Measurements from ENCODE around the gene CHMP6. TPM values are rescaled to one million over a fixed set of nuclear protein-coding genes. Genes with fewer than 3 reads are reported as not detected.
A peak's percentile ranks its signal among the peaks of the same experiment; 100 is the strongest.

The CHMP6 gene
- total RNA-seq, 4 donors from 2014 or later: 13.5 to 23.2 (median 16.8) TPM

DNA sequence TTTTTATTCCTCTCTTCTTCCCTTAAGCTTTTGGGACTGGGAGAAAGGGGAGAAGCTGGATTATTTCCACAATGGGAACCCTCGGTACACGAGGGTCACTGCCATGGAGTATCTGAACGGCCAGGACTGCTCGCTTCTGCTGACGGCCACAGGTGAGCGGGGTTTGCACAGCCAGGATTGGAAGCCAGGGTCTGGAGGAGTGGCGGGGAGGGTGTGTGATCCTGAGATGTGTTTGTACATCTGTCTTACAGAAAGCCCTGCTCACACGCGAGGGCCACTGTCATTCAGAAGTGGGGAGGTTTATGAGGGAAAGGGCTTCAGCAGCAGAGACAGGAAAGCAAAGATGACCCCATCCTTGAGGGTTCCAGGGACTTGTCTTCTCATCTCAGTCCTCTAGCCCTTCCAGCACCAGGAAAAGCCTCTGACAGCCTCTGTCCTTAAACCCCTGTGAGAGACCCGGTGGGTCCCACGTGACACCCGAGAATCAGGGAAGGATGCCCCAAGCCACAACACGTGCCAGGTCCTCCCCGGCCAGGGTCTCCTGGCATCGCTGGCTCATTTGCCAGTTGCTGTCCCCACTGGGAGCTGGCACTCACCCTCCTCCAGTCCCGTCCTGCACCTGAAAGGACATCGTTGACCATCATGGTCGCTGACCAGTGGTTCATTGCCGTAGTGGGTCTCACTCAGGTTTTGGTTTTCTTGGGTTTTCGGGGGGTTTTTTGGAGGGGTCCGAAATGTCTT lies 44.3 kb upstream of the CHMP6 start:
- no peak for DNase-seq (ENCODE audit: low spot score)
- TF ChIP-seq, protein P1, sequence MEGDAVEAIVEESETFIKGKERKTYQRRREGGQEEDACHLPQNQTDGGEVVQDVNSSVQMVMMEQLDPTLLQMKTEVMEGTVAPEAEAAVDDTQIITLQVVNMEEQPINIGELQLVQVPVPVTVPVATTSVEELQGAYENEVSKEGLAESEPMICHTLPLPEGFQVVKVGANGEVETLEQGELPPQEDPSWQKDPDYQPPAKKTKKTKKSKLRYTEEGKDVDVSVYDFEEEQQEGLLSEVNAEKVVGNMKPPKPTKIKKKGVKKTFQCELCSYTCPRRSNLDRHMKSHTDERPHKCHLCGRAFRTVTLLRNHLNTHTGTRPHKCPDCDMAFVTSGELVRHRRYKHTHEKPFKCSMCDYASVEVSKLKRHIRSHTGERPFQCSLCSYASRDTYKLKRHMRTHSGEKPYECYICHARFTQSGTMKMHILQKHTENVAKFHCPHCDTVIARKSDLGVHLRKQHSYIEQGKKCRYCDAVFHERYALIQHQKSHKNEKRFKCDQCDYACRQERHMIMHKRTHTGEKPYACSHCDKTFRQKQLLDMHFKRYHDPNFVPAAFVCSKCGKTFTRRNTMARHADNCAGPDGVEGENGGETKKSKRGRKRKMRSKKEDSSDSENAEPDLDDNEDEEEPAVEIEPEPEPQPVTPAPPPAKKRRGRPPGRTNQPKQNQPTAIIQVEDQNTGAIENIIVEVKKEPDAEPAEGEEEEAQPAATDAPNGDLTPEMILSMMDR (IDR thresholded peaks at IDR 0.05): no peak
- ATAC-seq (ENCODE audit: low FRiP score): no peak

DNA sequence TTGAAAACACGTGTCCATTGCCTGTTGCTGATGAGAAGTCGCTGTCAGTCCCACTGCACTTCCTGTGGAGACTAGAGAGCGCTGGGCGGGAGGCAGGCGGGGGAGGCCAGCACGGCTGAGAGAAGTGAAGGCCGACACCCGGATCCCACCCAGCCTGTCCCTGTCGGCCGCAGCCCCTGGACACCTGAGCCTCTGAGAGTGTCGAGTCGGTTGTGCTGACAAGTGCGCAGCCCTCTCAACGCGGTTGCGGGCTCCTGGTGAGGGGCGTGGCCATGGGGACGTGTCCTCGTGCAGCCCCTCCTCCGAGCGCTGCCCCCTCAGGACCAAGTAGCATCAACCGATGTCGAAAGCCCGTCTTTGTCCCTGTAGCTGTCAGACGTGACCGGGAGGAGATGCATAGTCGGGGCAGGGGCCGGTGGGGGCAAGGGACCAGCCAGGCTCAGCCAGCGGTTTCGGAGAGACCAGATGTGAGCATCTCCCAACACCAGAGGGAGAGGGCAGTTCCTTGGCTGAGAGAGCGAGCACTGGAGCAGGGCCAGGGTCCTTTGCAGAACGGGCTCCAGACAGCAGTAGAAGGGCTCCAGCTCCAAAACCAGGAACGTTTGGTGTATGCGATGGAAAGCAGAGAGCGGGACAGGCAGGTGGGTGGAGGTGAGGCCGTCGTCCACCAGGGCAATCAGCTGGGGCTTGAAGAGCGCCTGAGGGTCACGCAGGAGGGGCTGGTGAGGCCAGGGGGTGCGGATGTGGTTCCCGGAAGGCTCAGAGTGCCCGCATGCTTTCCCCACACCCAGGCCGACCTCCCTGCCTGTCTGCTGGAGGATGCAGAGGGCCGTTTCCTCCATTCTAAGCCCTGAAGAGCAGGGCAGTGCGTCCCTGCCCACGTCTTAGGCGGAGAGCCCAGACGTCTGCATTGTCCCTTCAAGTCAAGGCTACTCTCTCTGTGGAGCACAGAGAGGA lies 43.3 kb upstream of the CHMP6 start:
- TF ChIP-seq, protein P1 (IDR thresholded peaks at IDR 0.05): no peak
- ATAC-seq (ENCODE audit: low FRiP score) (no peak), DNase-seq (ENCODE audit: low spot score) (no peak)

DNA sequence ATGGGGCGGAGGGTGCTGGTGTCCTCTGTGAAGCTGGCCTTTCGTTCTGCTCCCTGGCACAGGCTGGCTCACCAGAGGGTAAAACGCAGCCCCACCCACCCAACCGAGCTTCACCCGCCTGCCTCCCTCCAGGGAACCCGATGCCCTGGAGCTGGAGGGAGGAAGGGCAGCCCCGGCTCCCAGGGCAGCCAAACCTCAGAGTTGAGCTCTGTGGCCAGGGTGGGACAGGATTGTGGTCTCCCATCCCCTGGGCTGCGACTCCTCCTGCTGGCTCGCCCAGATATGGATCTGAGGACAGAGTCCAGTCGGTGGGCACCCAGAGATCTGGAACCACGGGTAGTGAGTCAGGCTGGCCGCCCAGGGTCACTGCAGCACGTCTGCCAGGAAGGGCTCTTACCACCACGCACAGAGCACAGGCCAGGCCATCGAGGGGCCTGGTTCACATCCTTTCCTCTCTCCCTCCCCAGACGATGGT lies 42.6 kb upstream of the CHMP6 start:
- DNase-seq (ENCODE audit: low spot score) (peak; percentile 14), ATAC-seq (ENCODE audit: low FRiP score) (no peak)
- TF ChIP-seq, protein P1 (IDR thresholded peaks at IDR 0.05): no peak

DNA sequence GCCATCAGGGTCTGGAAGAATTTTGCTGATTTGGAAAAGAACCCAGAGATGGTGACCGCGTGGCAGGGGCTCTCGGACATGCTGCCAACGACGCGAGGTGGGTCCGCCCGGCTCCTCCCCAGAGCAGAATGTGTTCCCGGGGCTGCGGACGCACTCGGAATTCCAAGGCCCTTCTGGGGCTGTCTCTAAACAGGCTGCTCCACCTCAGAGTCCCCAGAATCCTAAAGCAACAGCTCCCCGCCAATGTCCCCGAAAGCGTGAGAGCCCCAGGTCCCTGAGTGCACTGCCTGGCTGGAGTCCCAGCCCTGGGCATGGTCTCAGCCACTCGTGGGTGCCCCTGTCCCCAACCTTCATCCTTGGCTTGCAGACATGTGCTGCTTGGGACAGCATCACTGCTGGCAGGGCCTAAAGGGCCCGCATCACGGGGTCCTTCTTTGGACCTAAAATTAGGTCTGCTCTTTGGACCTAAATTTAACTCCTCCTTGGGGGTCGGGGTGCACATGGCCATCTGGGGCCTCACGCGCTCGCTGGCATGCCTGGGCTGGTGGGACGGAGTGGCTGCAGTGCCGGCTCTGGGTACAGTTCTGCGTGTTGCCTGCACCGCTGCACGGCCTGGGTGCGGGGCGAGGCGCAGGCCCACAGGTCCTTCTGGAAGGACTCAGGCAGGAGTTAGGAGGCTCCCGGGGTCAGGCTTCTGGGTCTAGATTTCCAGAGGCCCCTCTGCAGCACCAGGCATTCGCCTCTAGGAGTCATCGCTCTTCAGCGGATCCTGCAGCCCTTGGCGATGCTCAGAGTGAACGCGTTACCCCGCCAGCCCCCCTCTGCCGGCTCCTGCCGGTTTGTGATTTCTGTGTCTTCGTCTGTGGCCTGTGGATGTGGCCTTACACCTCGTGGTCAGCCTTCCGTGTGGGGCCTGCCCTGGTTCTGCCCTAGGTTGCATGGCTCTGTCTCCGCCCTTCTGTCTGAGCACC lies 41.9 kb upstream of the CHMP6 start:
- no peak for ATAC-seq (ENCODE audit: low FRiP score)
- TF ChIP-seq, protein P1 (IDR thresholded peaks at IDR 0.05): no peak
- peak; percentile 17 for DNase-seq (ENCODE audit: low spot score)

DNA sequence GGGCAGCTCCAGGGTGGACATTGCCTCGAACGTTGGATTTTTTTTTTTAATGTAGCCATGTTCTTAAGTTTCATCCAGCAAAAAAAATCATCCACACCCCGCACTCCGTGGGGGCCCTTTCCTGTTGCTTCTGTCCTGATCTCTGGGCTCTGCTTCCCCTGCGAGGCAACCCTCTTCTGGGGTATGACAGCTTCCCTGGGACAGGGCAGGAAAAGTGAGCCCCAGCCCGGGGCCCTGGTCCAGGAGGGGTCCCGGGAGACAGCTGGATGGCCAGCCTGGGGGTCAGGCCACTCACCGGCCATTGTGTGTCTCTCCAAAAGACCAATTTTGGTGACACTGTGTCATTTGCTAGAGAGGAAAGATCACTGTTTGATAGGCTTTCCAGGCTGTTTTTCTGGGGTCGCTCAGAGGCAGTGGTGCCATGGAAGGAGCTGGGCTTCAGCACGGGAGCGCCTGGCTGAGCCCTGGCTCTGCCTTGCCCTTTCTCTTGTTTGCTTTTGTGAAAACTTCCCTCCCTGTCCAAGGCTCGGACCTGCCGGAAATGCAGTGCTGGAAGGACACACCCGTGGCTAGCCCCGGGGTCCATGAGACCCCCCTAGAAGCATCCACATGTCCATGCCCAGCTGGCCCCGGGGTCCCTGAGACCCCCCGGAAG lies 41.0 kb upstream of the CHMP6 start:
- ATAC-seq (ENCODE audit: low FRiP score): no peak
- no peak for DNase-seq (ENCODE audit: low spot score)

More for the DNA sequence above, 41.0 kb upstream of the CHMP6 start:
- TF ChIP-seq, protein P1 (IDR thresholded peaks at IDR 0.05): no peak

All from omental fat pad (tissue), 4 donors.